ENCODE results near the gene MAGI1.

DNA sequence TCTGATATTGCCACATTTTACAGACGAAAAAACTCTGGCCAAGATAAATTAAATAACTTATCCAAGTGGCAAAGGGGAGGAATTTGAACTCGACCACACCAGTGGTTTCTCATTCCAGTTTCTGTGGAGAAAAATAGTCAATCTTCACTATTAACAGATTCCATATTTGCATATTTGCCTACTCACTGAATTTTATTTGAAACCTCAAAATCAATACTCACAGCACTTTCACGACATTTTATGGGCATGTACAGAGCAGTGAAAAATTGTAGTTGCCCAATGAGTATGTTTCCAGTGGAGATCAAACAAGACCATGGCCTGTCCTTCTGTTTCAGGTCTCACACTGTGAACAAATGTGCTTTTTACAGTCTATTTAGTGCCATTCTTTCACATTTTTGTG is 374.3 kb downstream of the MAGI1 start:
- TF ChIP-seq POLR2A (IDR thresholded peaks at IDR 0.05), result no peak
- TF ChIP-seq, protein P1, sequence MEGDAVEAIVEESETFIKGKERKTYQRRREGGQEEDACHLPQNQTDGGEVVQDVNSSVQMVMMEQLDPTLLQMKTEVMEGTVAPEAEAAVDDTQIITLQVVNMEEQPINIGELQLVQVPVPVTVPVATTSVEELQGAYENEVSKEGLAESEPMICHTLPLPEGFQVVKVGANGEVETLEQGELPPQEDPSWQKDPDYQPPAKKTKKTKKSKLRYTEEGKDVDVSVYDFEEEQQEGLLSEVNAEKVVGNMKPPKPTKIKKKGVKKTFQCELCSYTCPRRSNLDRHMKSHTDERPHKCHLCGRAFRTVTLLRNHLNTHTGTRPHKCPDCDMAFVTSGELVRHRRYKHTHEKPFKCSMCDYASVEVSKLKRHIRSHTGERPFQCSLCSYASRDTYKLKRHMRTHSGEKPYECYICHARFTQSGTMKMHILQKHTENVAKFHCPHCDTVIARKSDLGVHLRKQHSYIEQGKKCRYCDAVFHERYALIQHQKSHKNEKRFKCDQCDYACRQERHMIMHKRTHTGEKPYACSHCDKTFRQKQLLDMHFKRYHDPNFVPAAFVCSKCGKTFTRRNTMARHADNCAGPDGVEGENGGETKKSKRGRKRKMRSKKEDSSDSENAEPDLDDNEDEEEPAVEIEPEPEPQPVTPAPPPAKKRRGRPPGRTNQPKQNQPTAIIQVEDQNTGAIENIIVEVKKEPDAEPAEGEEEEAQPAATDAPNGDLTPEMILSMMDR (IDR thresholded peaks at IDR 0.05), result no peak

All from uterus (tissue), 2 donors.